ENCODE results near the gene NEDD1.

- TF ChIP-seq CTCF (conservative IDR thresholded peaks at IDR 0.05) (no peak), ZFX (IDR thresholded peaks at IDR 0.05) (no peak)
Measured at GRCh38 chr12:96912943-96913342, 5.9 kb downstream of the NEDD1 start.

Data from C4-2B (cell line).